Cerebellar cortex (tissue), 1 donor: ENCODE data around the gene SIX3.

Source experiments
- DNase-seq: peaks from one replicate; pipeline ENCODE4 v3.0.0-alpha.2; 2015; ENCODE audit warnings: low spot score

The SIX3 gene

DNA sequence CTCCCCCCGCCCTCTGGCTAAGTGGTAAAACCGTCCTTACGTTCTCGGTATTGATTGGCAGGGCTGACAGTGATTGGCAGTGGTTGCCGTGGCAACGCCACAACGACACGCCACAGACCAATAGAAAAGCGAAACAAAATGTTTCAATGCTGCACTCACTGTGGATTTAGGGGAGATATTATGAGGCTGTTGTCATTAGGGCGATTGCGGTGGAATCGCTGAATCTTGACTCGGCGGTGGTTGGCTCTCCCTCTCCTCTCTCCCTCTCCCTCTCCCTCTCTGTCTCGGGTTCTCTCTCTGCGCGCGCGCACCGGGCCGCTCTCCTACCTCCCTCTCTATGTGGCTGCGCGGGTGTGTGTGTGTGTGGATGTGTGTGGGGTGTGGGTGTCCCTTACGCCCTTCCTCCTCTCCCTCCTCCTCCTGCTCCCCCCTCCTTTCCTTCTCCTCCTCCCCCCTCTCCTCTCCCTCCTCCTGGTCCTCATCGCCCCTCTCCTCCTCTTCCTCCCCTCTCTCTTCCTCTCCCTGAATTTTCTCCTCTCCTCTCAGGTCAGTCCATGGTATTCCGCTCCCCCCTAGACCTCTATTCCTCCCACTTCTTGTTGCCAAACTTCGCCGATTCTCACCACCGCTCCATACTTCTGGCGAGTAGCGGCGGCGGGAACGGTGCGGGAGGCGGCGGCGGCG, at the start of gene SIX3:
TSS of gene SIX3 (plus strand) at position 152 of the 684 bp plus-strand sequence. CDS start at position 555, 403 bp downstream.
- peak; percentile 34 for DNase-seq

DNA sequence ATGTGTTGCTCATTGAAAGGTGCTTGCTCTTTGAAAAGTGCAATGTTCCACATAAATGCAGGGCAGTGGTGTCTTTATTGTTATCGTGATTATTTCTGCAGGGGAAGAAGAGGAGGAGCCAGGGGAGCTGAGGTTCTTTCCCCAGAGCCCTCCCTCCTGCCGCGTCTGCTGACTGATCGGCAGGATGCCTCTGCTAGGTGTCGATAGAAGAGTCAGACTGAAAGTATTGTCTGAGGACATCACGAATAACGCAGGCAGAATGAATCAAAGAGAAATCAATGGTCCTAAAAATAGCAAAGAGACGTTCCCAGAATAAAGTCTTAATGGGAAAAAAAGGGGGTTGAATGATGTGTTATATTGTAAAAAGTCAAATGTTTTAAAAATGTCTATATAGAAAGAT, 47.4 kb upstream of the SIX3 start:
- no peak for DNase-seq

DNA sequence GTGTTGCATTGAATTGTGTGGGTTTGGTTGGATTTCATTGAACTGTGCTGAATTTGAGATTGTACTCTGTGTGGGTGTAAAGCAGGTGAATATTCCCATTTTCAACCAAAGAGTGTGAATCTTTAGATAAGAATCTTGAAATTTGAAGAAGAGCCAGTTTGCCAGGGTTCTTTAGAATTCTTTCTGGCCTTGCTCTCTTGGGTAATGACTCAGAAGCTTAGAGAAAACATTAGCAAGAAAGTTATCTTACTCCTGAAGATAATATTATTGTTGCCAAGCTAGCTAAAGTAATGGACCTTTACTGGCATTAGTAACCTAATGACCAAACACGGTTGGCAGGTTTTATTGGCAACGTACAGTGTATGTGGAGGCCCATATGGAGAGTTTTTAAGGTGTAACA, 46.4 kb upstream of the SIX3 start:
- DNase-seq: no peak

DNA sequence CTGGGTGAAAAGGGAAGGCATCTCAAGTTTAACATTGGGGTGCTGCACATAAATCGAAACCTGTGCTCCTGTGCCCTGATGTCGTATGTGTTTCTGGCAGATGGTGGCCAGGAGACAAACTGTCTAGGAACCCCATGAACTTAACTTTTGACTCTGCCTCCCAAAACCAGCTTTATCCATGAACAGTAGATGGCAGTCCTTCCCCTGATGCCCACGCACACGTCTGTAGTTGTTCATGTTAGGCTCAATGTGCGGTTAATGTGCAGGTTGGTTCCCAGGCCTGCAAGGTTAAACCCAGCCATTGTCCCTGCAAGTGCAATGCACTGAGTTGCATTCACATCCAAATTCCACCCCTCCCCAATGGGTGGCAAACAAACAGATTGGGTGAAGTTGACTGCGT, 44.1 kb upstream of the SIX3 start:
- no peak for DNase-seq

DNA sequence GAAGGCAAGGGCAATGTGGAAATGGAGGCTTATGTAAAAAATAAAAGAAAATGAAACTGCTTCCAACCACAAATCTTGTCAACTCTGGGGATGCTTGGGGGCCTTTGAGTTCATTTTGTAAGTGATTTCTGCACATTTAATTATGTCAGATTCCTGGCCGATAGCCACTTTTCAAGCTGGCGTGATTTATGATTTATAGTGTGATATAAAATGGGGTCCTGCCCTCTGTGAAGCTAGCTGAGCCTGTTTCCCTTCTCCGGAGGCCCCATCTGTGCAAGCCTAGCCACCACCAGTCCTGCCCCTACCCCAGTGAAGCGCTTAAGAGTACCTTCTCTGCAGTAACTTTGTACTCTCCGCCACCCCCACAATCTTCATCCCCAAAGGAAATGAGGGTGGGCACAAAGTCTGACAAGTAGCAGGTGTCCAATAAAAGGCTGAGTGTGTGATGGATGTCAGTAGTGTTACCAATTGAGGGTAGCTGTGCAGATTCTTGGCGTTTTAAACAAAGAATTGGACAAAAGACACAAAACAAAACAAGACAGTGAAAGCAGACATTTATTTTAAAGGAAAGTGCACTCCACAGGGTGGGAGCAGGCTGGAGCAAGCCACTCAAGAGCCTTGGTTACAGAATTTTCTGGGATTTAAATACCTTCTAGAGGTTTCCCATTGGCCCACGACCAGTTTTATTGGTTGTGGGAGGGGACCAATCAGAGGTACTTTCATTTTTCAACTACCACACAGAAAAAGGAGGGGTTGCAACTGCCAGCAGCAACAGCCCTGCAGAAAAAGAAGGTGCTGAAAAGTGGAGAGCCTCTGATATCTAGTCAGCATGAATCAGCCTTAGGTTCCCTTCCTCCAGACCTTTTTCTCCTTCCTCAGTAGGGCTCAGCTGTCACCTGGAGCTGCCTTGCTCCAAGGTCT, 39.0 kb upstream of the SIX3 start:
- no peak for DNase-seq

DNA sequence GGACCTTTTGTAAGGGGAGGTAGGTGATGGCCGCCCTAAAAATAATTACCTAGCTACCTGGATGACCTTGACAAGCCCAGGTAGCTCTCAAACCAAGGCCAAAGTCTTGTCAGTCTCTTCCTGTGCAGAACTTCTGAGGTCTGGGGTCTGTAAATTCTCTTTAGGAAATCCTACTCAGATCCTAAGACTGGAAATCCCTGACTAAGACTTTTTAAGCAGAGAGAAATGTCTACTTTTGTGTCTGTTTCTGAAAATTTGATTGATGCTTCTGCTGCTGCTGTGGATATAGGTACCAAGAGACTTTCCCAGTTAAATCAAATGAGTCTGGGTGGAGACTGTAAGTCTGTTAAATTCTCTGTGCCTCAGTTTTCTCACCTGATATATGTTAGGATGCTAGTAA, 36.9 kb upstream of the SIX3 start:
- DNase-seq: no peak

DNA sequence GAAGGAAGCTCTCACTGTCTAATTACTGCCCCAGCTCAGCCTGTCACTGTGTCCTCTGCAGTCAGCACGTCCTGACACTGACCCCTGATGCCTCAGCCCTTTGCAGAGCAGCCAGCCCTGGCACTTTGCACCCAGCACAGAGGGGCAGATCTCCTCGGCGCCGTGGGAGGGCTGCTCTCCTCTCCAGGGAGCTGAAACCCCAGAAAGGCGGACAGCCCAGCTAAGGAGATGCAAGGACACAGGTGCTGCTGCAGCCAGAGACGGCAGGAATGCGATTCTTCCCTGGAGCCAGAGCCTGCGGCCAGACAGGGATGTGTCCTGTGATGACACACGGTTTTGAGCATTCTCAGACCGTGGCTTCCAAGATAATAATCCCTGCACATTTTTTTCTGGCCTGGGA, 34.5 kb upstream of the SIX3 start:
- DNase-seq: no peak

DNA sequence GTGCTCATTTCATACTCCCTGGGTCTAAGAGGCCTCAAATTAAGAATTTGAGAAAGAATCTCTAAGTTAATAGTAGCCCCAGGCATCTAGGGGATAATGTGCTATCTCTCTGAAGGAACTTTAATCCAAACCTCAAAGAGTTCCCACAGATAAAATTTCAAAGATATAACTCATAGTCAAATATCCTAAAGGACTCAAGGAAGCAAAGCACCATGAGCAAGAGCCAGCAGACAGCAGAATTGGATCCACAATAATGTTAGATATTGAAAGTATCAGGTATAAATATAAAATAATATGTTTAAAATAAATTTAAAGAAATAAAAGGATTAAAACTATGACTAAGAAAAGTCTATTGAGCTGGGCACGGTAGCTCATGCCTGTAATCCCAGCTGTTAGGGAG, 31.7 kb upstream of the SIX3 start:
- no peak for DNase-seq

DNA sequence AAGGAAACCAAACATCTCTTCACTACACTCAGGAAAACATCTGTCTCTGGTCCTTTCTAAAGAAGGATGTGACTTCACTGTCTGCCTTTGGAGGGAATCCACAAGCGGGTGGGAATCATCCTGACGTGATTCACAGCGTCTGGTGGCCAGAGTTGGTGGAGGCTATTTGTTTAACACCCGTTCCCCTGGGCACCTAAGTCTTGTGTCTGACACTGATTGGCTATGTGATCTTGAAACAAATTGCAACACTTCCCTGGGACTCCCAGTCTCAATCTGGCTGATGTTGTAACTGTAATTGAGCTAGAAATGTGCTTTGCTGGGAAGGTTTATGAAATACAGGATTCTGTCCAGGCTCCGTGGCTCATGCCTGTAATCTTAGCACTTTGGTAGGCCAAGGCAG, 28.8 kb upstream of the SIX3 start:
- DNase-seq: no peak

DNA sequence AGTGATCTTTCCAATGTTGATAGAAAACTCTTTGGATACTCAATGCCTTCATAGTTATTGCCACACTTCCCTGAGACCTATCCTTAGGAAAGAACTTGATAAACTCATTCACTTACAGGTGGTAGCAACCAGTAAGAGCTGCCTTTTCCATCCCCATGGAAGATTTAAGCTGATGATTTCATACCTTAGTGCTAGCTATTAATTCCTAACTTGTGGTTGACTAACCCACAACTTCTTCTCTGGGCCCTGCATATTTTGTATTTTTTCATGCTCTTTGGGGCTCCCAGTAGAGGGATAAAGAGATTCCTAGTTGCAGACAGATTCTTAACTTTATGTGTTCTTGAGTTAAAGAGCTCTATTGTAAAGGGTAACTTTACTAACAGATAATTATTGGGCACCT, 25.2 kb upstream of the SIX3 start:
- no peak for DNase-seq

DNA sequence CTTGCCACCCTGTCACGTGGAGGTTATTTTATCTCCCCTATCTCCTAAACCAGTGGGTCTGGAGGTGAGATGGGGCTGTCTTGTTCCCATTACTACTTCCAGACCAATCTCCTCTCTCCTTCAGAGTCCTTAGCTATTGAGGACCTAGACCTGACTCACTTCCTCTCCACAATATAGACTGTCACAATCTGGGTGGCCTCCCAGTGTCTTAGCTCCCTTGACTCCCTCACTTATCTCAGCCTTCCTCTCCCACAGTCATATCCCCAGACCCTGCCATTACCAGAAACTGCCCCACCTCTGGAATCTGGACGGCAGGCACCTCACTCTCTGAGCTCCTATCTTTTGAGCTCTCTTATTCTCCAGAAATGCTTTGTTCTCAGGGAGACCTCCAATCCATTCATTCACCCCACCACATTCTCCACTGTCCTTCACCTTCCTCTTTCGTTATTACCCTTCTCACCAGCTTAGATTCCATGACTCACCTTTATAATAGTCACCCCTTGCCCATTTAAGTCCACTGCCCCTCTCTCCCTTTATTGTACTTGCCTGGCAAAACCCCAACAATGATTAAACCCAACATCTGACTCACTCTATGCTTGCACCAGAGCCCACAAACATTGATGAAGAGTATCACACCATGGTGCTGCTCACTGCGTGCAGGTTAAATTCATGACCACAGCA, 23.3 kb upstream of the SIX3 start:
- DNase-seq: no peak

DNA sequence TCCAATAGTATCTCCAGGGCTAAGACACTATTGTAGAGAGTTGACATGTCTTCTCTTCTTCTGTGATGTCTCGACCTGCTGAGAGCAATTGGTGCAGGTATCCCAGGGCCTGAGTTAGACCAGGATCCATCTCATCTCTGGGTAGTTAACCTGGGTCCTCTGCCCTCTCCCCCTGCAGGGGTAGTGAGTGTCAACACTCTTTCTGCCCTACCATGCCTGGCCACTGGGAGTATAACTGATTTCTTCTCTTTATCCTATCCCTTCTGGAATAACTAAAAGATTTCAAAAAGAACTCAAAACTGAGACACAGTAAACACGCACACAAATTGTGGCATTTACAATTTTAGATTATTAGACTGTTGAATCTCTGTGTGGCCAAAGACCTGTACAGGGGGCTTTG, 20.8 kb upstream of the SIX3 start:
- DNase-seq: no peak

DNA sequence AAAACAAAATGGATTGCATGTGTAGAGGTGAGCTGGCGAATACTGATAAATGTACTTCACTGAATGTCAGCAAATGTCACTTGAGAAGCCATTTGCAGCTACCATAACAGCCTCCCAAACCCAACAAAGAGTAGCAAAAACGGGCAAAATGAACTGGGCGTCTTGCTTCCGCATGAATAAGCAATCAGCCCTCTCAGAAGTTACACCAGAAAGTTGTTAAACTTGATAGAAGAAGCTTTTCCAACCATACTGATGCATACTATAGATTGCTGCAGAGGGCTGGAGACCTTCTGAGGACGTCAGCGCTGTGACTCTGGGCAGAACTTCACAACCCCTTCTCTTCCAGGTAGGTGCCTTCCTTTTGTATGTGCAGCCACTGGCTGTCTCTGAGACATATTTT, 18.7 kb upstream of the SIX3 start:
- no peak for DNase-seq

DNA sequence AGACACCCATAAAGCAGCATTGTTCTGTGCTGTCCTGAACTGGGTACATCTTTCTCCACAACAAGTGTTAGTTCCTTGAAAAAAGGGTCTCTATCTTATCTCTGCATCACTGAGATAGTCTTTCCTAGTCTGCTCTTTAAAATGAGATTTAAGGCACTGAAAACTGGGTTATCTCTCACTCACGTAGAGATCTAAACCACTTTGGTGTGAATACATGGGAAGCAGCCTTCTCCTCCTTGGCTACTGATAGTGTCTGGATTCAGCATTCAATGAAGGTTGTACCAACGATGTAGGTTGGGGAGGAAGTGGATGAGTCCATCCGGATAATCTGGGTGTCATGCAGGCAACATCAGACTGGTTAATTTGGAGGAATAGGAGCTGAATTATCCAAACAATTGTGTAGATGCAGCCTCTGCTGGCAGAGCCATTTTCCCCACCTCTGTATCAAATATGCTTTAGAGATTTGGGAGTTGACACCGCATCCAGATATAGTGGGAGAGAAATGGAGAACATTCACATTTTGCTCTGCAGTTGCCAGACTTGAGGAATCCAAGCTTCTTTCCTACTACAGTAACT, 15.9 kb upstream of the SIX3 start:
- DNase-seq: no peak

DNA sequence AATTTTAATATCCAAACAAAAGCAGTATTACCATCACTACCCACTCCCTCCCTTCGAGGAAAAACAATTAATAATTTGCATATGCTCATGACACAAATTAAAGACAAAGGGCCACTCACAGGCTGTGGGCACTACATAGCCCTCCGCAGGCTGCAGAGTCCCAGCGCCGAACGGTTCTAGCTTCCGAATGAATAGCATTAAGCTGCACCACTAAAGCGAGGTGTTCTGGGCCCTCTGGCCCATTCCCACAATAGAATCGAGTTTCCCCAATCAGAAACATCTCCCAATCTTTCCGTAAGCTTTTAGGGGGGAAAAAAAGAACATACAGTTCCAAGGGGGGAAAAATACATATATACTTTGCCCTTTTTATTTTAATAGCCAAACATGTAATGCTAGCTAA, 14.5 kb upstream of the SIX3 start:
- no peak for DNase-seq

DNA sequence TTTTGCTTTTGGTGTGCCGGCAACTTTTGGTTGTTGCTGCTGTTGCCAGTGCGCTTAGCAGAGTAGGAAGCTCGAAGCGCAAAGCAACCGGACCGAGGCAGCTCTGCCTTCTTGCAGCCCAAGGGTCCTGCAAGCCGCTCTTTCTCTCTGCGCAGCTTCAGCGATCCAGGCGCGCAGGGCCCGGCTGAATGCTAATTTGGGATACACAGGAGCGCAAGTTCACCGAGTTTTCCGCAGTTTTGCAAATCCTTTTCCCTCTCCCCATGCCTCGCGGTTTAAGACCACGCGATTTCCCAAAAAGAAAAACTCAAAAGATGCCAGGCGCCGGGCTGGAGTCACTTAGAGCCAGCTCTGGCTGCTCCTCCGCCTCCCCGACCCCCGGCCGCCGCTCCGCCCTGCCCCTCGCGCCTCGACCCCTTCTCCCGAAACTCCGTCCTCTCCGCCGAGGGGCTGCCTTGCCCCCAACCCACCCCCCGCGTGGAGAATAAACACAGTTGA, 13.5 kb upstream of the SIX3 start:
- DNase-seq: no peak

DNA sequence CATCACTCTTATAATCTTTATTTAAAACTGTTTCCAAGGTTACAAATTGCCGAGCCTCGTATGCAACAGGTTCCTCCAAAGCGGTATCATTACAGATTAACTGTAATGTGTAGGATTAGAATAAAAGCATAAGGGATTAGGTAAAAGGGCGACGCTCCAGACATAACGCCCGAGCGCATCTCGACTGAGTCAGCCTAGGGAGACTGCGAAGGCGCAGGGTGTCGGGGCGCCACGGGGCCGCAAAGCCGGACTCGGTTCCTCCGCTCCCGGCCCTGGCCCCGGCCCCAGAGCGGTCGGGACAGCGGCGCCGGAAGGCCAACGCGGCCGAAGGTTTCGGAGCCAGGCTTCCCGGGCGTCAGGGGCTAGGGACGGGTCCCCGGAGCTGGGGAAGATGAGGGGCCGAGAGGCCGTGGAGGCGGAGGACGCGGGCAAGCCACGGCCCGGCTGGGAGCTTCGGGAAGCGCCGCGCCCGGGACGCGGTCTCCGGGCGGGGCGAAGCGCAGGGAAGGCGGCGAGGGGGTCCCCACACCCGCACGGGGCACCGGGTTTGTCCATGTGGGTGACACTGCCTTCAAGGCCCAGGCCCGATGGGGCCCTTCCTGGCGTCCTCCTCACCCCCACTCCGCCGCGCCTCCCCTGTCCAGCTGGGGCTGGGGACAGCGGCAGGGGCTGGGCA, 12.9 kb upstream of the SIX3 start:
- no peak for DNase-seq

DNA sequence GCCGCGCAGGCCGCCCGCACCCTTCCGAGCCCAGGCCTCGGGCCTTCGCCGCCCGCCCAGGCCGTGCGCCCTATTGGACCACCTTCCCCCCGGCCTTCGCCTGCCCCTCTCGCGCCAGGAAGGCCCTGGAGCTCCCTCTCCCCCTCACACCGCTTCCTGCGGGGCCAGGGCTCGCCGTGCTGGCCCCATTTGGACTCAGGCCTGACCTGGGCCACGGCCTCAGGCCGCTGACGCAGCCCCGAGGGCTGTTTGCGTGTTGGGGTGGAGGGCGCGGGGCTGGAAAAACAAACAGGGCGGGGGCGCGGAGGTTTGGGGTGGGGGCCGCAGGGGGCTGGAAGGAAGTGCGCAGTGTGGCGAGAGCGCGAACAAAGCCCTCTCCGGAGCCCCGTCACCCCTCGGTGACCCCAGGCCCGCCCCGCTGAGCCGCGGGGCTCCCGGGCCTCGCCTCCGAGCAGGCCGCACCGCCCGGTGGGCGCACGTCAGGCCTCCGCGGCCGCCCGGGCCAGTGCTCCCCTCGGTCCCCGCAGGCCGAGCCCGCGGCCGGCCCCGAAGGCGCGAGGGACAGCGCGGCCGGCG, 12.3 kb upstream of the SIX3 start:
- DNase-seq: no peak

DNA sequence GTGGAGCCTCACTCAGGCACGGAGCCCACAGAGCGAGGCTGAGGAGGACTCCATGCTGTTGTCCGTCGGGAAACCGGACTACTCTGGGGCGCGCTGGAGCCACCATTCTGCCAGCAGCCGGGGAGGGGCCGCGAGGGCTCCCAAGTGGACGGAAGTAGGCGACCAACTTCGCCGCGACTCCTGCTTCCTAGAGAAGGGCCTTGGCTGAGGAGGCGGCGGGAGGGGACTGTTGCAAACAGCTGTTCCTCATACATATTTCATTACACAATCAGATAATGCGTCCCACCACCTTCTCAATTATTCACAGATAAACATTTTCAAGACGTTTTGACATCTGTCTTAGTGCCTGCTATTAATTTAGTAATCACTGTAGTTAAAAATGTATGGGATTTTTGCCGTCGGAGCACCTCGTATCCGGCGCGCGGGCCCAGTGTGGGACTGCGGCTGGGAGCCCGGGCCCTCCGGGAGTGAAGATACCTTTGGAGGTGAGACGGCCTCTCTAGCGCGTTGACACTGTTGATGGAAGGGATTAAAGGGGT, 11.7 kb upstream of the SIX3 start:
- DNase-seq: no peak

DNA sequence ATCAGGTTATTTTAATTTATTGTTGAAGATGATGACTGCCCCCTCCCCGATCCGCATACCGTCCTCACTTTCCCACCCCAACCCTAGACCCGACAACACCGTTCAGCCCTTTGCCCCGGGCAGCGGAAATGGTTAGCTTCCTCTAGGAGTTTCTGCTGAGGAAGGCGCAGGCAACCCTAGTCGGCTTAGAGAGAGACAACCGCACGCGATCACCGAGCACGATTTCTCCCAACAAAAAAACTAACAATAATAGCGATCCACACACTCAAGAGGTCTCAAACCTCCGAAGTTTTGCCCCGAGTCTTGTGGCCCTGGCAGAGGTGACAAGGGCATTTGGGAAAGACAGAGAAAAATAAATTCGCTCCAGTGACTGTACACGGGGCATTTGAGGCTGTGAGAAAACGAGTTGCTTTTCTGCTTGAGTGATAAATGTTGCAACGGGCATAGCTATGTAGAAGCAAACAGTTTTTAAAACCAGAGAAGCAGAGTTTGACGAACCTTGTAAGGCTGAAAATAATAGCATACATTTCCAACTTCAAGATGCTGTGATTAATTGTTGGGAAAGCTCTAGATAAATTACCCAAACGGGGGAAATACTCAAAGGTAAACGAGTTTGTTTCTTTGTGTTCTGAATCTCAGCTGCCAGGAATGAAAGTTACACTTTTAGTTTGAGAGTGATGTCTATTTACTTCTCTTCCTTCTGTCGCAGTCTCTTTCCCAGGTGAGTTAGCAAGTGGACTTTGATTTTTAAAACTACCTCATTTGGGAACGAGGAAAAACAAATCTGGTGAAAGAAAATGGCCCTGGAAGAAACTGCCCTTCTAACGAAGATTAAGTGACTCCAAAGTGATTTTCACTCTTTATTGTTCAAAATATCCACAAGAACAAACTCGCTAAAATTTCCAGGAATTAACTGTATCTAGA, 11.0 kb upstream of the SIX3 start:
- DNase-seq: no peak
